Endothelial cell of umbilical vein (primary cell): Measurements from ENCODE around the gene GRK5. TPM values are rescaled to one million over a fixed set of nuclear protein-coding genes. Genes with fewer than 3 reads are reported as not detected.

Experiments used
- BruUV-seq: library from RNA; stranded (reverse); fragments of 400-500 nt; replicated peaks from 2 replicates; lab custom pipeline; 2021; lab: Mats Ljungman, UMichigan
- CTCF ChIA-PET: fragments of 300-600, 350-600 bp; sonication (Branson Sonifier 250); formaldehyde crosslinking; loops from one replicate; lab custom pipeline; 2021; ENCODE audit warnings: antibody characterized with exemption, inconsistent platforms; lab: Charles Lee
- POLR2A ChIA-PET: fragments of 300-600, 350-600 bp; sonication (Branson Sonifier 250); formaldehyde crosslinking; loops from one replicate; lab custom pipeline; 2021; ENCODE audit warnings: antibody characterized with exemption, inconsistent platforms; lab: Charles Lee
- DNase-seq: peaks from one replicate; pipeline ENCODE4 v3.0.0-alpha.2; 2011; ENCODE audit warnings: low read depth, low spot score
- FAIRE-seq: peaks from 2 replicates; lab custom pipeline; 2011; peaks lifted over from hg19 to GRCh38; lab: Jason Lieb, UNC
- H2AFZ ChIP-seq: 2 replicates; pipeline ENCODE4 v1.6.0; 2012; ENCODE audit warnings: low read depth, low read length, control low read depth, inconsistent platforms
- H3K27ac ChIP-seq: 2 replicates; pipeline ENCODE4 v1.5.1; 2011; ENCODE audit warnings: low read depth, mild to moderate bottlenecking, control low read depth, low read length, moderate library complexity; ENCODE audit not compliant: insufficient read depth
- H3K27me3 ChIP-seq, 2 experiments: 2 replicates each; pipeline versions ENCODE4 v1.6.0 to v1.6.1; 2011; ENCODE audit warnings: low read length in 2 of 2, mixed read lengths in 1 of 2; ENCODE audit not compliant: control insufficient read depth in 2 of 2, insufficient read depth in 2 of 2
- H3K36me3 ChIP-seq, 2 experiments: 2 replicates in 1 of 2; 3 replicates in 1 of 2; pipeline ENCODE4 v1.5.1; 2011; ENCODE audit warnings: low read length in 2 of 2, mild to moderate bottlenecking in 1 of 2, moderate library complexity in 1 of 2; ENCODE audit not compliant: control insufficient read depth in 2 of 2, insufficient read depth in 2 of 2; ENCODE audit errors: extremely low read depth in 1 of 2
- H3K4me1 ChIP-seq: 3 replicates; pipeline ENCODE4 v1.5.1; 2011; ENCODE audit warnings: mild to moderate bottlenecking, low read length; ENCODE audit not compliant: control insufficient read depth, insufficient read depth; ENCODE audit errors: extremely low read depth
- H3K4me2 ChIP-seq: 2 replicates; pipeline ENCODE4 v1.6.1; 2011; ENCODE audit warnings: low read length, control low read depth, mixed read lengths; ENCODE audit not compliant: insufficient read depth
- H3K4me3 ChIP-seq, 3 experiments: fragments of 200-600 bp in 1 of 3; sonication (generic), shearing (Covaris generic) in 1 of 3; replicated peaks in 1 of 3; 2 replicates each; pipeline ENCODE4 v1.5.1; 2011 to 2016; ENCODE audit warnings: control low read depth in 3 of 3, low read length in 3 of 3, mild to moderate bottlenecking in 2 of 3, inconsistent platforms in 1 of 3, low read depth in 1 of 3, moderate library complexity in 1 of 3; ENCODE audit not compliant: insufficient read depth in 1 of 3
- H3K79me2 ChIP-seq: 2 replicates; pipeline ENCODE4 v1.6.0; 2012; ENCODE audit warnings: low read length, inconsistent platforms; ENCODE audit not compliant: control insufficient read depth, insufficient read depth
- H3K9ac ChIP-seq: replicated peaks from 2 replicates; pipeline ENCODE3; 2011; ENCODE audit warnings: low read length, control low read depth; ENCODE audit not compliant: insufficient read depth; ENCODE audit errors: extremely low read depth
- H3K9me1 ChIP-seq: replicated peaks from 3 replicates; pipeline ENCODE4 v1.6.0; 2011; ENCODE audit warnings: mild to moderate bottlenecking, low read length; ENCODE audit not compliant: control insufficient read depth, insufficient read depth; ENCODE audit errors: extremely low read depth
- H3K9me3 ChIP-seq: replicated peaks from 2 replicates; pipeline ENCODE4 v1.5.1; 2012; ENCODE audit warnings: low read length, inconsistent platforms; ENCODE audit not compliant: control insufficient read depth, insufficient read depth
- H4K20me1 ChIP-seq: replicated peaks from 2 replicates; pipeline ENCODE3; 2011; ENCODE audit warnings: mild to moderate bottlenecking, low read length; ENCODE audit not compliant: control insufficient read depth, insufficient read depth; ENCODE audit errors: extremely low read depth
- CTCF ChIP-seq, 2 donors: IDR thresholded peaks; 1 replicate in 1 of 2; 2 replicates in 1 of 2; pipeline ENCODE4 v1.5.1; 2011; ENCODE audit warnings: low read length in 2 of 2, mild to moderate bottlenecking in 2 of 2, moderate library complexity in 2 of 2, control low read depth in 1 of 2, inconsistent platforms in 1 of 2, low read depth in 1 of 2; ENCODE audit not compliant: insufficient read depth in 1 of 2; ENCODE audit errors: extremely low read depth in 1 of 2
- EZH2 ChIP-seq: IDR thresholded peaks from 2 replicates; pipeline ENCODE4 v1.6.1; 2012; ENCODE audit warnings: borderline replicate concordance, low read depth, mild to moderate bottlenecking, moderate library complexity, low read length, inconsistent platforms; ENCODE audit not compliant: severe bottlenecking
- GATA2 ChIP-seq: IDR thresholded peaks from 2 replicates; pipeline ENCODE4 v1.7.0; 2011; ENCODE audit warnings: low read depth, mild to moderate bottlenecking, moderate library complexity, mixed read lengths, low read length; ENCODE audit not compliant: insufficient read length, insufficient read depth
- JUN ChIP-seq: IDR thresholded peaks from 2 replicates; pipeline ENCODE4 v1.6.1; 2011; ENCODE audit warnings: borderline replicate concordance, low read depth; ENCODE audit not compliant: insufficient read length, insufficient read depth
- MAX ChIP-seq: IDR thresholded peaks from 2 replicates; pipeline ENCODE4 v1.6.1; 2011; ENCODE audit not compliant: insufficient read depth, insufficient read length
- MYC ChIP-seq: IDR thresholded peaks from one replicate; pipeline ENCODE4 v1.6.1; 2011; ENCODE audit warnings: mild to moderate bottlenecking, low read depth, low read length
- POLR2A ChIP-seq: IDR thresholded peaks from 2 replicates; pipeline ENCODE4 v1.6.1; 2012; ENCODE audit warnings: low read depth, mild to moderate bottlenecking, control low read depth, low read length
- POLR2AphosphoS5 ChIP-seq: IDR thresholded peaks from 2 replicates; pipeline ENCODE4 v1.6.1; 2012; ENCODE audit warnings: low read depth, mild to moderate bottlenecking, control low read depth, low read length, moderate library complexity; ENCODE audit not compliant: insufficient read depth
- dilution Hi-C: fragments of 300-500 bp; cut with MboI; formaldehyde crosslinking; loops from one replicate; pipeline ENCODE4 v1.15.0; 2019; ENCODE audit warnings: low sequenced_read_pairs; ENCODE audit not compliant: extremely low pct_ligation_motif_present
- intact Hi-C: fragments of 100-400 bp; cut with micrococcal nuclease; formaldehyde crosslinking; loops from one replicate; pipeline ENCODE4 v1.10.0; 2022
- polyA plus RNA-seq, 4 experiments: library from polyadenylated mRNA; depleted of rRNA in 3 of 4; stranded (reverse) in 3 of 4; unstranded in 1 of 4; fragments of >200 nt; gene quantifications; 2 replicates each; pipeline versions ENCODE4 v1.2.1 to v1.2.3, GENCODE V29; 2011 to 2012; ENCODE audit warnings: missing spikeins in 1 of 4
- total RNA-seq: library from RNA; stranded (reverse); gene quantifications from 2 replicates; pipeline ENCODE4 v1.2.3, GENCODE V29; 2021

Gene GRK5
- total and polyA plus RNA-seq, 2 donors (not counting 3 experiments of a cell fraction or from before 2014, with no cell fraction given): 13.1 to 29.5 TPM

- Histone ChIP-seq H3K4me1 (peaks cover 38% of the 10 kb centered on the region), H4K20me1 (no peaks in the 10 kb centered on the region), H3K4me2 (no peak overlapping the region), H3K79me2 (peaks cover 4% of the 10 kb centered on the region), H3K4me3 (no peak overlapping the region), H3K9me1 (no peaks in the 10 kb centered on the region), H3K9me3 (no peaks in the 10 kb centered on the region), H3K27me3 (no peaks in the 10 kb centered on the region), H3K36me3 (no peaks in the 10 kb centered on the region), H3K27ac (no peak overlapping the region), H2AFZ (no peak overlapping the region), H3K9ac (no peak overlapping the region)
- DNase-seq (no peak), FAIRE-seq (no peak)
- ChIA-PET CTCF (interaction anchor here (0.8 kb wide), 1 partner anchor 80 kb away, joined by 3 read pairs; no protein-coding TSS in a partner anchor), POLR2A (no interaction called here)
- BruUV-seq: no TSS peak
- TF ChIP-seq POLR2AphosphoS5 (no peak), MYC (no peak), EZH2 (no peak), POLR2A (no peak), MAX (no peak)
- dilution Hi-C loops (no loop called here), intact Hi-C loops (no loop called here)
Measured at GRCh38 chr10:119312241-119312640, 104.9 kb downstream of the GRK5 start.

GRCh38 chr10:119313024-119313423 is 105.7 kb downstream of the GRK5 start:
- ChIA-PET CTCF (interaction anchor here (0.8 kb wide), 1 partner anchor 81 kb away, joined by 3 read pairs; no protein-coding TSS in a partner anchor), POLR2A (no interaction called here)
- H3K27ac ChIP-seq: no peak overlapping the region
- FAIRE-seq: no peak
- no peak for TF ChIP-seq CTCF (IDR thresholded peaks at IDR 0.05; ENCODE audit: extremely low read depth in 1 of 2, insufficient read depth in 1 of 2, low read depth in 1 of 2, low read length in 2 of 2)
- TF ChIP-seq MYC: no peak
- TF ChIP-seq GATA2: no peak
- TF ChIP-seq MAX: no peak
- no peak for TF ChIP-seq POLR2AphosphoS5
- no peak for TF ChIP-seq JUN
- TF ChIP-seq EZH2: no peak
- H4K20me1 ChIP-seq: no peaks in the 10 kb centered on the region
- H3K79me2 ChIP-seq: peaks cover 4% of the 10 kb centered on the region
- no peaks in the 10 kb centered on the region for H3K27me3 ChIP-seq
- H2AFZ ChIP-seq: no peak overlapping the region
- H3K4me1 ChIP-seq: peaks cover 40% of the 10 kb centered on the region
- no peak overlapping the region for H3K4me3 ChIP-seq
- no peak overlapping the region for H3K9ac ChIP-seq
- DNase-seq: no peak
- no peak overlapping the region for H3K4me2 ChIP-seq
- dilution Hi-C loops: no loop called here
- H3K36me3 ChIP-seq: no peaks in the 10 kb centered on the region
- H3K9me3 ChIP-seq: no peaks in the 10 kb centered on the region
- no peaks in the 10 kb centered on the region for H3K9me1 ChIP-seq
- intact Hi-C loops: no loop called here
- BruUV-seq: no TSS peak
